Liver (tissue), 3 donors: Measurements from ENCODE around the gene GRID1.

Experiments
- EGR1 ChIP-seq, 2 donors: IDR thresholded peaks; 2 replicates each; pipeline ENCODE4 v1.6.1; 2016 to 2018; ENCODE audit warnings: antibody characterized with exemption in 2 of 2, low read depth in 2 of 2
- GABPA ChIP-seq, 2 donors: IDR thresholded peaks in 1 of 2; conservative IDR thresholded peaks in 1 of 2; 2 replicates each; pipeline ENCODE4 v1.6.1; 2016; ENCODE audit warnings: antibody characterized with exemption in 2 of 2, mild to moderate bottlenecking in 1 of 2, moderate library complexity in 1 of 2
- JUND ChIP-seq, 2 donors: IDR thresholded peaks; 2 replicates each; pipeline ENCODE4 v1.6.1; 2016; ENCODE audit warnings: antibody characterized with exemption in 2 of 2
- MAX ChIP-seq: IDR thresholded peaks from 2 replicates; pipeline ENCODE4 v1.6.1; 2016; ENCODE audit warnings: antibody characterized with exemption
- RAD21 ChIP-seq, 2 donors: IDR thresholded peaks; 2 replicates each; pipeline ENCODE4 v1.6.1; 2016; ENCODE audit warnings: antibody characterized with exemption in 2 of 2, mild to moderate bottlenecking in 2 of 2
- YY1 ChIP-seq: IDR thresholded peaks from 2 replicates; pipeline ENCODE4 v1.6.1; 2016; ENCODE audit warnings: antibody characterized with exemption, mild to moderate bottlenecking
- TF ChIP-seq, protein P1 (sequence below): fragments of 150-350 bp; IDR thresholded peaks from 2 replicates; pipeline ENCODE4 v1.5.1; 2017; ENCODE audit warnings: improper control_type of control experiment, low read depth, low read length; ENCODE audit not compliant: missing input control
- TF ChIP-seq, protein P2 (sequence below): IDR thresholded peaks from 2 replicates; pipeline ENCODE4 v1.6.1; 2016; ENCODE audit warnings: antibody characterized with exemption, mild to moderate bottlenecking
- donor health status: healthy.
- donor health status: healthy.

DNA sequence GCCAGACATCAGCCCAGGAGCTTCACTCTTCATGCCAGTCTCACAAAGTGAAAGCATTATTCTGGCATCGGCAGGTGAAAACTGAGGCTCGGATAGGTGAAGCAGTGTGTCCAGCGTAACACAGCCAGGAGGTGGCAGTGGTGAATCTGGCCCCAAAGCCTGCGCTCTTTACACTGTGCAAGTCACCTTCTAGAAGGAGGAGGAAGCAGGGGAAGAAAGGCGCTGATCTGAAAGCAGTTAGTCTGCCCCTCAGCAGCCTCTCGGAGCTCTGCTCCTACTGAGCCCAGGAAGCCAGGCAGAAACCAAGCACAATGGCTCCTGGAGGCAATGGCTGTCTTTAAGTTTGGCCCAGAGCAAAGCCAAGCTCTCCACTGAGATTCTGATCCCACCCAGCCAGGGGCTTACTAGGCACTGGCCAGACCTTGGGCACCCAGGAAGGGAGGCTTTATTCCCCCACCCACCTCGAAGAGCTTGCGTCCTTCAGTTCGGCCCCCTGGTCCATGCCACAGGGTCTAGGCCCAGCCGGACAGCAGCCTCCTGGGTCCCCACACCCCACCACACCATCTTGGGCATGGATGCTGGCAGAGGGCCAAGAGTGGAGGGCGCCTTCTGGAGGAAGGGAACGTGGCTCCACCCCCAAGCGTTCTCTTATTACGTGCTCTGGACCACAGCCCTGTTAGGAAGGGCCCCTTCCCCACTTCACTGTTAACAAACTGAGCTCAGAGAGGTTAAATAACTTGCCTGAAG is 104.5 kb downstream of the GRID1 start:
- TF ChIP-seq MAX (no peak), JUND (IDR thresholded peaks at IDR 0.05) (no peak), EGR1 (IDR thresholded peaks at IDR 0.05; ENCODE audit: low read depth in 2 of 2) (no peak), YY1 (no peak), RAD21 (IDR thresholded peaks at IDR 0.05) (peak; percentile 12 to 40), GABPA (IDR thresholded peaks at IDR 0.05 in 1 of 2, conservative IDR thresholded peaks at IDR 0.05 in 1 of 2) (no peak)
- TF ChIP-seq, protein P1, sequence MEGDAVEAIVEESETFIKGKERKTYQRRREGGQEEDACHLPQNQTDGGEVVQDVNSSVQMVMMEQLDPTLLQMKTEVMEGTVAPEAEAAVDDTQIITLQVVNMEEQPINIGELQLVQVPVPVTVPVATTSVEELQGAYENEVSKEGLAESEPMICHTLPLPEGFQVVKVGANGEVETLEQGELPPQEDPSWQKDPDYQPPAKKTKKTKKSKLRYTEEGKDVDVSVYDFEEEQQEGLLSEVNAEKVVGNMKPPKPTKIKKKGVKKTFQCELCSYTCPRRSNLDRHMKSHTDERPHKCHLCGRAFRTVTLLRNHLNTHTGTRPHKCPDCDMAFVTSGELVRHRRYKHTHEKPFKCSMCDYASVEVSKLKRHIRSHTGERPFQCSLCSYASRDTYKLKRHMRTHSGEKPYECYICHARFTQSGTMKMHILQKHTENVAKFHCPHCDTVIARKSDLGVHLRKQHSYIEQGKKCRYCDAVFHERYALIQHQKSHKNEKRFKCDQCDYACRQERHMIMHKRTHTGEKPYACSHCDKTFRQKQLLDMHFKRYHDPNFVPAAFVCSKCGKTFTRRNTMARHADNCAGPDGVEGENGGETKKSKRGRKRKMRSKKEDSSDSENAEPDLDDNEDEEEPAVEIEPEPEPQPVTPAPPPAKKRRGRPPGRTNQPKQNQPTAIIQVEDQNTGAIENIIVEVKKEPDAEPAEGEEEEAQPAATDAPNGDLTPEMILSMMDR, result peak; percentile 5
- TF ChIP-seq, protein P2, sequence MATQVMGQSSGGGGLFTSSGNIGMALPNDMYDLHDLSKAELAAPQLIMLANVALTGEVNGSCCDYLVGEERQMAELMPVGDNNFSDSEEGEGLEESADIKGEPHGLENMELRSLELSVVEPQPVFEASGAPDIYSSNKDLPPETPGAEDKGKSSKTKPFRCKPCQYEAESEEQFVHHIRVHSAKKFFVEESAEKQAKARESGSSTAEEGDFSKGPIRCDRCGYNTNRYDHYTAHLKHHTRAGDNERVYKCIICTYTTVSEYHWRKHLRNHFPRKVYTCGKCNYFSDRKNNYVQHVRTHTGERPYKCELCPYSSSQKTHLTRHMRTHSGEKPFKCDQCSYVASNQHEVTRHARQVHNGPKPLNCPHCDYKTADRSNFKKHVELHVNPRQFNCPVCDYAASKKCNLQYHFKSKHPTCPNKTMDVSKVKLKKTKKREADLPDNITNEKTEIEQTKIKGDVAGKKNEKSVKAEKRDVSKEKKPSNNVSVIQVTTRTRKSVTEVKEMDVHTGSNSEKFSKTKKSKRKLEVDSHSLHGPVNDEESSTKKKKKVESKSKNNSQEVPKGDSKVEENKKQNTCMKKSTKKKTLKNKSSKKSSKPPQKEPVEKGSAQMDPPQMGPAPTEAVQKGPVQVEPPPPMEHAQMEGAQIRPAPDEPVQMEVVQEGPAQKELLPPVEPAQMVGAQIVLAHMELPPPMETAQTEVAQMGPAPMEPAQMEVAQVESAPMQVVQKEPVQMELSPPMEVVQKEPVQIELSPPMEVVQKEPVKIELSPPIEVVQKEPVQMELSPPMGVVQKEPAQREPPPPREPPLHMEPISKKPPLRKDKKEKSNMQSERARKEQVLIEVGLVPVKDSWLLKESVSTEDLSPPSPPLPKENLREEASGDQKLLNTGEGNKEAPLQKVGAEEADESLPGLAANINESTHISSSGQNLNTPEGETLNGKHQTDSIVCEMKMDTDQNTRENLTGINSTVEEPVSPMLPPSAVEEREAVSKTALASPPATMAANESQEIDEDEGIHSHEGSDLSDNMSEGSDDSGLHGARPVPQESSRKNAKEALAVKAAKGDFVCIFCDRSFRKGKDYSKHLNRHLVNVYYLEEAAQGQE, result no peak
